Measurements from ENCODE around the gene FLII.

GRCh38 chr17:18246880-18247612 lies 11.5 kb downstream of the FLII start:
- TF ChIP-seq, protein P1, sequence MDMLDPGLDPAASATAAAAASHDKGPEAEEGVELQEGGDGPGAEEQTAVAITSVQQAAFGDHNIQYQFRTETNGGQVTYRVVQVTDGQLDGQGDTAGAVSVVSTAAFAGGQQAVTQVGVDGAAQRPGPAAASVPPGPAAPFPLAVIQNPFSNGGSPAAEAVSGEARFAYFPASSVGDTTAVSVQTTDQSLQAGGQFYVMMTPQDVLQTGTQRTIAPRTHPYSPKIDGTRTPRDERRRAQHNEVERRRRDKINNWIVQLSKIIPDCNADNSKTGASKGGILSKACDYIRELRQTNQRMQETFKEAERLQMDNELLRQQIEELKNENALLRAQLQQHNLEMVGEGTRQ (CRISPR knock-in tag; IDR thresholded peaks at IDR 0.05) = no peak
- no peak for TF ChIP-seq MXD4 (CRISPR knock-in tag; IDR thresholded peaks at IDR 0.05; ENCODE audit: borderline replicate concordance)
- TF ChIP-seq ATF2 (CRISPR knock-in tag; IDR thresholded peaks at IDR 0.05; ENCODE audit: borderline replicate concordance, low read depth) = no peak
- TF ChIP-seq, protein P2, sequence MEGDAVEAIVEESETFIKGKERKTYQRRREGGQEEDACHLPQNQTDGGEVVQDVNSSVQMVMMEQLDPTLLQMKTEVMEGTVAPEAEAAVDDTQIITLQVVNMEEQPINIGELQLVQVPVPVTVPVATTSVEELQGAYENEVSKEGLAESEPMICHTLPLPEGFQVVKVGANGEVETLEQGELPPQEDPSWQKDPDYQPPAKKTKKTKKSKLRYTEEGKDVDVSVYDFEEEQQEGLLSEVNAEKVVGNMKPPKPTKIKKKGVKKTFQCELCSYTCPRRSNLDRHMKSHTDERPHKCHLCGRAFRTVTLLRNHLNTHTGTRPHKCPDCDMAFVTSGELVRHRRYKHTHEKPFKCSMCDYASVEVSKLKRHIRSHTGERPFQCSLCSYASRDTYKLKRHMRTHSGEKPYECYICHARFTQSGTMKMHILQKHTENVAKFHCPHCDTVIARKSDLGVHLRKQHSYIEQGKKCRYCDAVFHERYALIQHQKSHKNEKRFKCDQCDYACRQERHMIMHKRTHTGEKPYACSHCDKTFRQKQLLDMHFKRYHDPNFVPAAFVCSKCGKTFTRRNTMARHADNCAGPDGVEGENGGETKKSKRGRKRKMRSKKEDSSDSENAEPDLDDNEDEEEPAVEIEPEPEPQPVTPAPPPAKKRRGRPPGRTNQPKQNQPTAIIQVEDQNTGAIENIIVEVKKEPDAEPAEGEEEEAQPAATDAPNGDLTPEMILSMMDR (IDR thresholded peaks at IDR 0.05) = no peak
- TF ChIP-seq IRF1 (CRISPR knock-in tag; IDR thresholded peaks at IDR 0.05) = no peak
- no peak for TF ChIP-seq ATF3 (CRISPR knock-in tag; conservative IDR thresholded peaks at IDR 0.05)

Measured in WTC11 (cell line).